ENCODE results near the gene PPL.

GRCh38 chr16:4925791-4926190 is 11.2 kb downstream of the PPL start:
- TF ChIP-seq TAF1 (IDR thresholded peaks at IDR 0.05; ENCODE audit: low read depth) (no peak), MAX (IDR thresholded peaks at IDR 0.05) (no peak), TCF12 (IDR thresholded peaks at IDR 0.05; ENCODE audit: low read depth) (no peak), YY1 (IDR thresholded peaks at IDR 0.05; ENCODE audit: low read depth) (no peak), CREB1 (IDR thresholded peaks at IDR 0.05; ENCODE audit: low read depth) (no peak), ZBTB7A (IDR thresholded peaks at IDR 0.05; ENCODE audit: low read depth) (no peak), FOXM1 (IDR thresholded peaks at IDR 0.05; ENCODE audit: borderline replicate concordance, low read depth) (no peak), EGR1 (IDR thresholded peaks at IDR 0.05) (no peak), RAD21 (IDR thresholded peaks at IDR 0.05; ENCODE audit: low read depth) (no peak), REST (IDR thresholded peaks at IDR 0.05; ENCODE audit: low read depth) (no peak), EP300 (IDR thresholded peaks at IDR 0.05; ENCODE audit: borderline replicate concordance) (no peak), CEBPB (IDR thresholded peaks at IDR 0.05) (no peak), TEAD4 (IDR thresholded peaks at IDR 0.05) (no peak), NFIC (IDR thresholded peaks at IDR 0.05) (no peak)
